ENCODE results near the gene PCNX2.

PCNX2 gene

GRCh38 chr1:233256789-233257188 lies 38.7 kb downstream of the PCNX2 start:
- Mint-ChIP-seq H3K4me3 (no peak overlapping the region), H3K4me1 (ENCODE audit: low read depth) (peaks cover 8% of the 10 kb centered on the region), H3K27ac (no peak overlapping the region), H3K9me3 (no peaks in the 10 kb centered on the region), H3K36me3 (ENCODE audit: low read depth) (peaks cover 52% of the 10 kb centered on the region), H3K27me3 (no peaks in the 10 kb centered on the region)

GRCh38 chr1:233256191-233256590 lies 39.3 kb downstream of the PCNX2 start:
- peaks cover 47% of the 10 kb centered on the region for H3K36me3 Mint-ChIP-seq (ENCODE audit: low read depth)
- no peak overlapping the region for H3K27ac Mint-ChIP-seq
- peaks cover 2% of the 10 kb centered on the region for H3K4me1 Mint-ChIP-seq (ENCODE audit: low read depth)
- no peaks in the 10 kb centered on the region for H3K9me3 Mint-ChIP-seq
- H3K27me3 Mint-ChIP-seq = no peaks in the 10 kb centered on the region
- no peak overlapping the region for H3K4me3 Mint-ChIP-seq

GRCh38 chr1:233255145-233255544 lies 40.4 kb downstream of the PCNX2 start:
- Mint-ChIP-seq H3K9me3 (no peaks in the 10 kb centered on the region), H3K27me3 (no peaks in the 10 kb centered on the region), H3K4me3 (no peak overlapping the region), H3K27ac (no peak overlapping the region), H3K4me1 (ENCODE audit: low read depth) (no peaks in the 10 kb centered on the region), H3K36me3 (ENCODE audit: low read depth) (peaks cover 55% of the 10 kb centered on the region)

- no peak overlapping the region for H3K27ac Mint-ChIP-seq
Measured at GRCh38 chr1:233253832-233254331, 41.6 kb downstream of the PCNX2 start.

GRCh38 chr1:233253231-233253831 lies 42.2 kb downstream of the PCNX2 start:
- peaks cover 57% of the 10 kb centered on the region for H3K36me3 Mint-ChIP-seq (ENCODE audit: low read depth)
- H3K9me3 Mint-ChIP-seq = no peaks in the 10 kb centered on the region
- H3K27me3 Mint-ChIP-seq = no peaks in the 10 kb centered on the region
- no peak overlapping the region for H3K27ac Mint-ChIP-seq
- no peak overlapping the region for H3K4me3 Mint-ChIP-seq
- H3K4me1 Mint-ChIP-seq (ENCODE audit: low read depth) = no peaks in the 10 kb centered on the region

More at GRCh38 chr1:233253832-233254331, 41.6 kb downstream of the PCNX2 start:
- Mint-ChIP-seq H3K27me3 (no peaks in the 10 kb centered on the region), H3K4me1 (ENCODE audit: low read depth) (no peaks in the 10 kb centered on the region), H3K36me3 (ENCODE audit: low read depth) (peaks cover 57% of the 10 kb centered on the region), H3K4me3 (no peak overlapping the region), H3K9me3 (no peaks in the 10 kb centered on the region)

- no peak overlapping the region for H3K4me3 Mint-ChIP-seq
Measured at GRCh38 chr1:233252441-233252840, 43.1 kb downstream of the PCNX2 start.

GRCh38 chr1:233251201-233251720 lies 44.3 kb downstream of the PCNX2 start:
- H3K4me3 Mint-ChIP-seq = no peak overlapping the region
- H3K36me3 Mint-ChIP-seq (ENCODE audit: low read depth) = peaks cover 45% of the 10 kb centered on the region

More at GRCh38 chr1:233252441-233252840, 43.1 kb downstream of the PCNX2 start:
- Mint-ChIP-seq H3K27me3 (no peaks in the 10 kb centered on the region), H3K4me1 (ENCODE audit: low read depth) (no peaks in the 10 kb centered on the region), H3K36me3 (ENCODE audit: low read depth) (peaks cover 54% of the 10 kb centered on the region), H3K9me3 (no peaks in the 10 kb centered on the region), H3K27ac (no peak overlapping the region)

GRCh38 chr1:233248014-233248413 lies 47.5 kb downstream of the PCNX2 start:
- H3K4me1 Mint-ChIP-seq (ENCODE audit: low read depth) = no peaks in the 10 kb centered on the region
- no peak overlapping the region for H3K27ac Mint-ChIP-seq
- H3K27me3 Mint-ChIP-seq = no peaks in the 10 kb centered on the region

More at GRCh38 chr1:233251201-233251720, 44.3 kb downstream of the PCNX2 start:
- H3K27ac Mint-ChIP-seq = no peak overlapping the region
- H3K4me1 Mint-ChIP-seq (ENCODE audit: low read depth) = no peaks in the 10 kb centered on the region
- no peaks in the 10 kb centered on the region for H3K27me3 Mint-ChIP-seq
- no peaks in the 10 kb centered on the region for H3K9me3 Mint-ChIP-seq

GRCh38 chr1:233246965-233247364 lies 48.6 kb downstream of the PCNX2 start:
- peaks cover 42% of the 10 kb centered on the region for H3K36me3 Mint-ChIP-seq (ENCODE audit: low read depth)
- no peaks in the 10 kb centered on the region for H3K27me3 Mint-ChIP-seq
- H3K9me3 Mint-ChIP-seq = no peaks in the 10 kb centered on the region
- no peak overlapping the region for H3K27ac Mint-ChIP-seq
- H3K4me3 Mint-ChIP-seq = no peak overlapping the region
- no peaks in the 10 kb centered on the region for H3K4me1 Mint-ChIP-seq (ENCODE audit: low read depth)

More at GRCh38 chr1:233248014-233248413, 47.5 kb downstream of the PCNX2 start:
- Mint-ChIP-seq H3K36me3 (ENCODE audit: low read depth) (peaks cover 42% of the 10 kb centered on the region), H3K9me3 (no peaks in the 10 kb centered on the region), H3K4me3 (no peak overlapping the region)

GRCh38 chr1:233245191-233245765 lies 50.2 kb downstream of the PCNX2 start:
- Mint-ChIP-seq H3K9me3 (no peaks in the 10 kb centered on the region), H3K4me3 (no peak overlapping the region), H3K27ac (peak overlapping the region; percentile 9), H3K4me1 (ENCODE audit: low read depth) (no peaks in the 10 kb centered on the region), H3K36me3 (ENCODE audit: low read depth) (peaks cover 32% of the 10 kb centered on the region), H3K27me3 (no peaks in the 10 kb centered on the region)

GRCh38 chr1:233244183-233244582 lies 51.3 kb downstream of the PCNX2 start:
- H3K4me3 Mint-ChIP-seq = no peak overlapping the region
- H3K36me3 Mint-ChIP-seq (ENCODE audit: low read depth) = peaks cover 22% of the 10 kb centered on the region
- no peaks in the 10 kb centered on the region for H3K9me3 Mint-ChIP-seq
- H3K27ac Mint-ChIP-seq = no peak overlapping the region
- no peaks in the 10 kb centered on the region for H3K4me1 Mint-ChIP-seq (ENCODE audit: low read depth)
- no peaks in the 10 kb centered on the region for H3K27me3 Mint-ChIP-seq

- no peak overlapping the region for H3K27ac Mint-ChIP-seq
- H3K27me3 Mint-ChIP-seq = no peaks in the 10 kb centered on the region
- H3K4me3 Mint-ChIP-seq = no peak overlapping the region
- H3K36me3 Mint-ChIP-seq (ENCODE audit: low read depth) = peaks cover 11% of the 10 kb centered on the region
- no peaks in the 10 kb centered on the region for H3K9me3 Mint-ChIP-seq
- H3K4me1 Mint-ChIP-seq (ENCODE audit: low read depth) = no peaks in the 10 kb centered on the region
Measured at GRCh38 chr1:233242827-233243483, 52.6 kb downstream of the PCNX2 start.

- H3K27ac Mint-ChIP-seq = no peak overlapping the region
- no peaks in the 10 kb centered on the region for H3K27me3 Mint-ChIP-seq
- H3K36me3 Mint-ChIP-seq (ENCODE audit: low read depth) = peaks cover 9% of the 10 kb centered on the region
- H3K4me1 Mint-ChIP-seq (ENCODE audit: low read depth) = no peaks in the 10 kb centered on the region
- no peak overlapping the region for H3K4me3 Mint-ChIP-seq
- no peaks in the 10 kb centered on the region for H3K9me3 Mint-ChIP-seq
Measured at GRCh38 chr1:233241759-233242158, 53.8 kb downstream of the PCNX2 start.

GRCh38 chr1:233240829-233241682 lies 54.5 kb downstream of the PCNX2 start:
- no peaks in the 10 kb centered on the region for H3K9me3 Mint-ChIP-seq
- no peak overlapping the region for H3K27ac Mint-ChIP-seq
- H3K4me3 Mint-ChIP-seq = no peak overlapping the region
- peaks cover 12% of the 10 kb centered on the region for H3K36me3 Mint-ChIP-seq (ENCODE audit: low read depth)
- H3K4me1 Mint-ChIP-seq (ENCODE audit: low read depth) = no peaks in the 10 kb centered on the region
- no peaks in the 10 kb centered on the region for H3K27me3 Mint-ChIP-seq

All from stimulated activated naive CD8-positive, alpha-beta T cell treated with anti-CD3 and anti-CD28 coated beads, Interleukin-15, Interleukin-2, amounts not matched to agents 100 ng/mL and 50 ng/mL, for 24 hours (primary cell).